NCI-H2227 (cell line): ENCODE measurements around the gene ASB9.
"Not testable (repeated sequence)": the region's sequence is repeated elsewhere in the genome, so short reads cannot be mapped to it uniquely, and the experiment has no call there.

Source experiments
- DNase-seq: peaks from one replicate; lab custom pipeline; 2025; ENCODE audit not compliant: unreplicated experiment; lab: John Stamatoyannopoulos, UW

Gene ASB9, protein sequence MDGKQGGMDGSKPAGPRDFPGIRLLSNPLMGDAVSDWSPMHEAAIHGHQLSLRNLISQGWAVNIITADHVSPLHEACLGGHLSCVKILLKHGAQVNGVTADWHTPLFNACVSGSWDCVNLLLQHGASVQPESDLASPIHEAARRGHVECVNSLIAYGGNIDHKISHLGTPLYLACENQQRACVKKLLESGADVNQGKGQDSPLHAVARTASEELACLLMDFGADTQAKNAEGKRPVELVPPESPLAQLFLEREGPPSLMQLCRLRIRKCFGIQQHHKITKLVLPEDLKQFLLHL

DNA sequence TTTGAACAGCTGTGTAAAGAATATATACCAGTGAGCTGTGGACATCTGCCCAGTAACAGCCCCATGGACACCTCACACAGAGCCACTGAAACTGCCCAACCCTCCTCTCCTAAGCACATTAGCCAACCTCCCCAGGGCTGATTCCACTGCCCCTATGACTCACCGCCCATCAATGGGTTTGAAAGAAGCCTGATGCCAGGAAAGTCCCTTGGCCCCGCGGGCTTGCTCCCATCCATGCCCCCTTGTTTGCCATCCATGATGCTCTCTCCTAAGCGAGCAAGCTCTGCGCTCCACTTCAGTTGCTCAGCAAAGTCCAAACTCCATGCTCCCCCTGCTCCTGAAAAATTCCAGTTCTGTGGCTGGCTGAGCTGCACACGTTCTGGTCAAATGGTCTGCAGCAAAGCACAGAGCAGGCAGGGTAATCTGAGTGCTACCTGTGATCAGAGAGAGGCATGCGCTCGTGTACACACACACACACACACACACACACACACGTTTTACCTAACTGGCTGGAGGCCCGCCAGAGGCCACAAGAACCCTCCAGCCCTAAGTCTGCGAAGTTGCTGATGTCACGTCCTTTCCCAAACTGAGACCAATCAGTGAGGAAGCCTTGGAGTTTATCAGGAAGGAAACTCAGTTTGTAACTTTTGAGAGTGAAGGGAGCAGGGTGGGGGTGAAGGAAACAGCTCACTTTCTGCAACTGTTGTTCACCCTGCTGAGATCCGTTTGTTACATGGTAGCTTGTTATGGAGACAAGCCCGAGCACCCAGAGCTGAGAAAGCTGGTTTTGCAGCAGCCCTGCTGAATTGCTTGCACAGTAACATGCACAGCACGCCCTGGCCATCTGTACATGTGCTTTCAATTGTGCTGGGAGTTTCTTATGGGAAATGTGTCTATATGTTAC is at the start of gene ASB9:
TSS of gene ASB9 (minus strand) at position 466 of the 904 bp plus-strand sequence. CDS start at position 257, 209 bp downstream.
- peak; percentile 7 for DNase-seq

DNA sequence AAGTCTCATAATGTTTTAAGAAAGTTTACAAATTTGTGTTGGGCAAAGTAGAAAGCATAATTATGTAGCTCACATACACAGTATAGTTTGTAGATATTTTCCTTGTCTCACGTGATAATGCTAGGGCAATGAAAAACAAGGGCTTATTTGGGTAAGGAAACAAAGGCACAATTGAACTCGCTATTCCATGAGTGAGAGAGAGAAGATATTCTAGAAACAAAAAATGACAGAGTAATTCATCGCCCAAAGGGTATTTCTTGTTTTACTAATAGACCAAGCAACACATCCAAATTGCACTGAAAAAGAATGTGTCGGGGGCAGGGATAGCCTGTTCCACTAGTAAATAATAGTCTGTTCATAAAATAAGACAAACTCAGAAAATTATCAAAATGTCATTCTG is 49.2 kb upstream of the ASB9 start:
- no peak for DNase-seq

DNA sequence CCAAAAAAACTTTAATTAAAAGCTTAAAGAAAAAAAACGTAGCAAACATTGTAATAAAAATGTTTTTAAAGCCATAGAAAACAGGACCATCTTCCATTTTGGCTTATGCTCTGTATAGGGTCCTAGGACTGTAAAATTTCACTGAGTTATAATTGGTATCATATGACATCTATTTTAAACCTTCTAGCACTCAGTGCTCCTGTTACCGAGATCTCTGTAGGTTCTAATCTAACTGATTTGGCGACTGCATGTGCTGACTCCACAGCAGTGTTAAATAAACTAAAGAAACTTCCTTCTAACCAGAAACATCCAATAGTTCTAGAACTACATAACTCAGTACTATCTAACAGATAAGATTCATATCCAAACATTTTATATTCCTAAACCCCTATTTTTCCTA is 45.6 kb upstream of the ASB9 start, which contains the start of gene ASB11:
TSS of gene ASB11 (minus strand) at position 132 of the 400 bp plus-strand sequence. CDS start at position 97, 35 bp downstream.
- no peak for DNase-seq

DNA sequence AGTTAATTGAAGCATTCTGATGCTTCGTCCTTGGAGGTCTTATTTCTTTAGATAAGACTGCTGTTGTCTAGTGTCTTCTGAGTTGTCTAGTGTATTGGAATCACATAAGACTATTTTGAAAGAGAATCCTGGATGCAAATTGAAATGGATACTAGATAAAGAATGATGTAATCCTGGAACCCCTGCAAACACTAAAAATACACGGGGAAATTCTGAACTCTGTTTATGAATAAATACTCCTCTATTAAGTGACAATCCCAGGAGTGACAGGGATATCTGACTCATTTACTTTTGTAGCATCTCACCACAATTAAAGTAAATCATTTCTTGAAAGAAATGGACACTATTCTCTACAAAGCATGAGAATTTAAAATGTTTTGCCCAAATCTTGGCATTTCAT is 44.6 kb upstream of the ASB9 start:
- no peak for DNase-seq

DNA sequence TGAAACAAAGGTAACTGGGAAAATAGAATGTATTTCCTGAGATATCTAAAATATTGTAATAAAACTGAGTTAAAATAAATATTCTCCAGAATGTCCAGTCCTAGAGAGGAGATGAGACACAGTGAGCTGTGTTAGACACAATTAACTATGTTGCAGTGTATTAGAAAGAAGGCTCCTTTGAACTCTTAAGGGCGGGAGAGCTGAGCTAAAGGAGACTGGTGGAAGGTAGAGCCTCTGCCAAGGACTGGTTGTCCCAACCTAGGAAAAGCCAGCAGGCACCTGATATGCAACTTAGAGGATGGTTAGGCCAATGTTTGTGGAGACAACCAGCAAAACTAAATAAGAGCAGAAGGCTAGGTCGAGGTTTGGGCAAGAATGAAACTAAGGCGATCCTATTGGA is 41.2 kb upstream of the ASB9 start:
- no peak for DNase-seq

DNA sequence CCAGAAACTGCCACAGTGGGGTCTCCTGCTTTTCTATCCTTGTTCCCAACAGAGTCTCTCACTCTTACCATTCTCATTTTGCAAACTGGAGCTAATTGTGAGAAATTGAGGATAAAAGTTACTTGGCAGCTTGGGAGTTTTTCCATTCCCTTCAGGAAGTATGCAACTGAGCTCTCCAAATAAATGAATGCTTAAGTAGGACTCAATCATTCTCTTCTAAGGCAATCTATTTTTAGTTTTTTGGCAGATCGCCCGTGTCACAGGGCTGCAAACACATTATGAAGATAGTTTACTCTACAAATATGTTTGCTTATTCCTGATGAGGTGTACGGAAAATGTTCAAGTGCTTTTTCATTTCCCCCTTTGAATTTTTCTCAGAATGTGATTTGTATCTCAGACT is 40.2 kb upstream of the ASB9 start:
- peak; percentile 5 for DNase-seq

DNA sequence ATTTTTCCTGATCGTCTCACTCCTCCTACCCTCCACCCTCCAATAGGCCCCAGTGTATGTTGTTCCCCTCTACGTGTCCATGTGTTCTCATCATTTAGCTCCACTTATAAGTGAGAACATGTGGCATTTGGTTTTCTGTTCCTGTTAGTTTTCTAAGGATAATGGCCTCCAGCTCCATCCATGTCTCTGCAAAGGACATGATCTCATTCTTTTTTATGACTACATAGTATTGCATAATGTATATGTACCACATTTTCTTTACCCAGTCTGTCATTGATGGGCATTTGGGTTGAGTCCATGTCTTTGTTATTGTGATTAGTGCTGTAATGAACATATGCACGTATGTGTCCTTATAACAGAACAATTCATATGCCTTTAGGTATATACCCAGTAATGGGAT is 36.0 kb upstream of the ASB9 start:
- not testable (repeated sequence) for DNase-seq

DNA sequence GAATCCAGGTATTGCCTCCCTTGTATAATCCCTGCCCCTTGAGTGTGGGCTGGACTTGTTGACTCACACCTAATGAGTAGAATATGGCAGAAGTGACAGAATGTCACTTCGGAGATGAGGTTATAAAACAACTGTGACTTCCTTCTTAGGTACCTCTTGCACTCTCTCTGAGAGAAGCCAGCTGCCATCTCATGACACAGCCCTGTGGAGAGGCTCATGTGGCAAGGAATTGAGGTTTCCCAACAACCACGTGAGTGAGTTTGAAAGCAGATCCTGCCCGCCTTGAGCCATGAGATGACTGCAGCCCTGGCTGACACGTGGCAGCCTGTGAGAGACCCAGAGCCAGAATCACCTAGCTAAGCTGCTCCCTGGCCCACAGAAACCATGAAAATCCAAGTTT is 32.0 kb upstream of the ASB9 start:
- no peak for DNase-seq

DNA sequence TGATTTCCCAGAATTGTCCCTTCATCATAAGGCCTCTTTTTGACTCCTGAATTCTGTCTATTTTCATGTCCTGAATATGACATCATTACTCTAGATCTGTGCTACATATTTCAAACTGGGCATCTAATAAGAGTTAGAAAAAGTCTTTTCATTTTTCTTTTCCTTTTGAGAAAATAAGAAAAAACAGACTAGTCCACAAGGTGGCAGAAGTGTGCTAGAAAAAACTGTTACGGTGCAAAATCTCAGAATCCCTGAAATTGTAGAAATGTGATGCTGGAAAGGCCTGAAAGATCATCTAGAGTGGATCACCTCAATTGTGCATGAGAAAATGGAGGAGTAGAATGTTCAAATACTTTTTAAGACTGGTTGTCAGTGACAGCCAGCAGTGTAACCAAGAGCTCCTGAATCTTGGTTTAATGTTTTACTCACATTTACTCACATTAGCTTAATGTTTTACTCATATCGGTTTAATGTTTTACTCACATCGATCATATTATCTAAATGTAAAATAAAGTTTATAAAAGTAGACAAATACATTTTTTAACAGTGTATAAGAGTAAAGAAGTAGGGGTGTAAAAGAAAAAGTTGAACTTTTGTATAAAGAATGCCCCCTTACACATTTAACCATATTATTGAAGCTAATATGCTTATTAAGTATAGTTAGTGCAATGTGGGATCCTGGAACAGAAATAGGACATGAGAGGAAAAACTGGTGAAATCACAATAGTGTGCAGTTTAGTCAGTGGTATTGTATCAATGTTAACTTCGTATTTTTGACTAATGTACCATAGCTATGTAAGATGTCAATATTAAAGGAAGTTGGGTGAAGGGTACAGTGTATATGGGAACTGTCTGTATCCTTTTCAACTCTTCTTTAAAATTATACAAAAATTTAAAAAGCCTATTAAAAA is 30.3 kb upstream of the ASB9 start:
- peak; percentile 39 for DNase-seq

DNA sequence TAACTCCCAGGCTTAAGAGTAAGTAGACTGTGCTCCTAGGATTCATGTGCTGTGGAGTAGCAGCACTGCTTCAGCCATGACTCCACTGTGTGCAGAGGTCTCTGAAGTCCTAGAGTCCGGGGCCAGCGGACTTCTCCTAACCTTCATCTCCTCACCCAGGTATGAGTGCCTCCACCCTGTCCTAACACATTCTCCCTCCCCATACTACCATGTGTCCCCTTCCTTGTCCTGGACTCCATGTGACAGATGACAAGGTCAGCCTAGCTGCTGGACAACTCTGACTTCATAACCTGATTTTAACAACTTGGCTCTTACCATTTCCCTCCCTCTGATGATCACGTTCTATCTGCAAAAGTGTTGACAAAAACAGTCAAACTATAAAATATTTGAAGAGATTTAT is 28.9 kb upstream of the ASB9 start:
- DNase-seq = no peak

DNA sequence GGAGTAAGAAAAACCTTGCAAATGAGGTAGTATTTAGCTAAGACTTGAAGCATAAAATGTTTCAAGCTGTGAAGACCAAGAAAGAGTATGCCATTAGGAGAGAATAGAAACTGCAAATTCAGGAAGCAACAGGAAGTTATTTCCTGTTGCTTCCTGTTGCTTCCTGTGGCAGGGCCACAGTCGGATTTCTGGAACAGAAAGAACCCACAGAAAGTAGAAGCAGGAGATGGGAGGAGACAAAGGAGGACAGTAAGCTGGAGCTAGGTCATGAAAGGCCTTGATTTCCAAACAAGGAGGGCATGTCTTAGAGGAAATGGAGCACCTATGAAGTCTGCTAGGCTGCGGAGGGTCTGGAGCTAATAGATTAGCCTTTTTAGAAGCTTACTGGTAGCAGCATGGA is 28.3 kb upstream of the ASB9 start:
- DNase-seq = no peak

DNA sequence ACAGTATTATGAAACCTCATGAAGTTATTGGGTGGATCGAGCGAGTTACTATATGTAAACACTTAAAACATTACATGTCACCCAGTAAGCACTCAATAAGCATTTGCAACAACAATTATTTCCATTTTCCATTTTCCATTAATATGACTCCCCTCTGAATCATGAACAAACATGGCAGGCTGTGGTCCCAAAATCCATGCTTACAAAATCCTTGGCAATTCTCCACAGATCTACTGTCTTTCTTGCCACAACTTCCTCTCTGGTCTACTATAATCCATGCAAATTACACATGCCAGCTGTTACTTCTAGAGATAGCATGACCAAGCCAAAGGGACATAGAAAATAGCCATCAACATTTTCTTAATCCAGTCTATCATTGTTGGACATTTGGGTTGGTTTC is 23.6 kb upstream of the ASB9 start:
- DNase-seq = no peak

DNA sequence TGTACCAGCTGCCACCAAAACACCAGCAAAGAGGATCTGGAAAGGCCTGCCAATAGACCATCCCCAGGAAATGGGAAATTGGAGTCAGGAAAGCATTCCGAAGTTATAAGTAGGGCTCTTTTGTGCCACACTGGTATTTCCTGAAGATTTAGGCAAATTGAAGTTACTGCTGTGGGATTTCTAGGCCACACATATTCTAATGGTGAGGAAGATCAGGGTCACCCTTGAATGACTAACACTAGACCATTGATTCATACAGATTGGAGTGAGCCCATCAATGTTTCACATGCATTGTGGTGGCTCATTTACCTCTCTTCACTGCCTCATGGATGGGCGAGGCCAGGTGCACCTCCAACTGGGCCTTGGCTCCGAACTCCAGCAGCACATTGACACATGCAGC is 23.0 kb upstream of the ASB9 start:
- no peak for DNase-seq

DNA sequence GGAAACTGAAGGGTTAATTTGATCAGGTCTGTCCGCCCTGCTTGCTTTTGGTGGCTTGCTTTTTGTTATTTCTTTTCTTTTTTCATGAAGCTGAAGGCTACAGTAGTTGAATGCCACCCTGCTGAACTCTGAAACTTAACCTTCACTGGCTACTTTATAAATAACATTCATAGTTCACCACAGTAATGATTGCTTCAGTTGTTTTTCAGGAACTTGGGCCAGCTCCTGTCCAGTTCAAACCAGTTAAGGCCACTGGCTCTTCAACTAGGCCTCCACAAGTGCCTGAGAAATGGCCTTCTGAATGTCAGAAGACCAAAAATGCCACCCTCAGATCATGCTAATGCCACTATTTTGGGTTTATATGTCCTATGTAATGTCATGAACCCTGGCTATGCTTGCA is 7.7 kb upstream of the ASB9 start:
- DNase-seq = no peak

DNA sequence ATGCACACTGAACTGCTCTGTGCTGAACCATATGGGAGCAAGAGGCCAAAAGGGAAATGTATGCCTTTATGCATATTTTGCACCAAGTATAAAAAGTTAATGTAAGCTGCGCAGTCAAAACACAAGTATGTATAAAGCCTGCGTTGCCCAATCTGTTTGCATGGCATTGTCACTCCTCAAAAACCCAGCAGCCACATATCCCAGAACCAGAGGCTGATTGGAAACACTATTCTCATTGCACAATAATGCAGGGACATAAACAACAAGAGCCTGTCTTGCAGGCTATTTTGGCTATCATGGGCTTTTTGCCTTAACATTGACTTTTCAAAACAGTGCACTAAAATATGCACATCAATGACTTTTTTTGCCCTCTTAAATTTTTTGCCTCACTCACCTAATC is 5.1 kb upstream of the ASB9 start:
- no peak for DNase-seq

DNA sequence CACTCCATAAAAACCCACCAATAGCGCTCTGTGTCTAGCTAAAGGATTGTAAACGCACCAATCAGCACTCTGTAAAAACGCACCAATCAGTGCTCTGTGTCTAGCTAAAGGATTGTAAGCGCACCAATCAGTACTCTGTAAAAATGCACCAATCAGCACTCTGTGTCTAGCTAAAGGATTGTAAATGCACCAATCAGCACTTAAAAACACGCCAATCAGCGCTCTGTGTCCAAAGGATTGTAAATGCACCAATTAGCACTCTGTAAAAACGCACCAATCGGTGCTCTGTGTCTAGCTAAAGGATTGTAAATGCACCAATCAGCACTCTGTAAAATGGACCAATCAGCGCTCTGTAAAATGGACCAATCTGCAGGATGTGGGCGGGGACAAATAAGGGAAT is 3.4 kb upstream of the ASB9 start:
- DNase-seq = not testable (repeated sequence)

DNA sequence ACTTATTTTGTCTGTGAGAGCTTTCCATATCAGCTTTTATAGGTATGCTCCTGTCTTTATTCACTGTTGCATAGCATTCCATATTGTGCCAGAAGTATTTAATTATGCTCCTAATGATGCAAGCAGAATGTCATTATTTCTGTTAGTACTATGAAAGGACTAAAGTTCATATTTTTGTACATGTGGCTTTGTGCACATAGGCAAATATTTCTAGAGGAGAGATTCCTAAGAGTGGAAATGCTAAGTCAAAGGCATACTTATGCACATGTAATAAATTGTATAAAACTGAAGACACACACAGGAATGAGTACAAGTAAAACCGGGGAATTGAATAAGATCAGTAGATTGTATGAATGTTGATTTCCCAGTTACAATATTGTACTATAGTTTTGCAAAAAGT is 1.9 kb upstream of the ASB9 start:
- DNase-seq = no peak

DNA sequence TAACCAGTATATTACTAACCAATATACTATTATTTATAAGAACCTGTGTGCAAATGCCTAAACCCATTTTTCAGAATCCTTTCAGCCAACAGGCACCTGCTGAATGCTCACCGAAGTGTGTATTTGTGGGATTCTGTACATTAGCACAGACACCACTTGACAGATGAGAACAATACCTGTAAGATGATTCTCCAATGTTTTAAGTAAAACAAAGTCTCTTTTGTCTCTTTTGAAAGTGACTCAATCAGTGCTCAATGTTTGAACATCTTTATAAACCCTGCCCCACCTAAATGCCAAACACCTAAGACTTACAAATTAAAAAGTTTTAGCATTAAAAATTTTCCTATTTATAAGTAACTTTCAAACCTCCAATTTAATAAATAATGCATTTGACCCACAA is 763 bp downstream of the ASB9 start:
- DNase-seq = no peak

DNA sequence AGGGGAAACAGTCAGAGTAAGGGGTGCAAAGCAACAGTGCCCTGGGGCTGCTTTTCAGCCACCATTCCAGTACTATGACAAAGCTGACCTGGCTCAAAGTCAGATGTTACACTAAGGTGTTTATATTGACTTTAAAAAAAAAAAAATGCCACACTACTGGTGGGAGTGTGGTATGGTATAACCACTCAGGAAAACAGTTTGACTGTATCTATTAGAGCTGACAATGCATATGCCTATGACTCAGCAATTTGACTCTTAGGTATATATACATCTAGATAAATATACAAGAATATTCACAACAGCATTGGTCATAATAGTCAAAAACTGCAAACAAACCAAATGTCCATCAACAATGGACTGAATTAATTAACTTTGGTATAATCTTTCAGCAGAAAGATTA is 15.0 kb downstream of the ASB9 start:
- no peak for DNase-seq

DNA sequence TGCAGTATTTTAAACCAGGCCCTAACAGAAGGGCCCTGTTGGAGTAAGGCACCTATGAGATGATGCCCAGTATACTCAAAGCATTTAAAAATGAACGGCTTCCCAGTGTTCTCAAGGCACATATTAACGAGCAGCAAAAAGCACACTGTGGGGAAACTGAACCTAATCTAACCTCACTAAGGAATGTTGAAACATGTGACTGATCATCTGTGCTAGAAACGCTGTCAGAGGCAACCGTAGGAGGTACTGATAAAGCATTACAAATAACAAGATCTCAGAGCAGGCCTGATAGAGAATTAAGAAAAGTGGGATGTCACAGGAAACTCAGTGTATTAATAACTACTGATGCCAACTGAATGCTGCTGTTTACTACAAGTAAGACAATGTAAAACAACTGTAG is 24.0 kb downstream of the ASB9 start:
- no peak for DNase-seq

DNA sequence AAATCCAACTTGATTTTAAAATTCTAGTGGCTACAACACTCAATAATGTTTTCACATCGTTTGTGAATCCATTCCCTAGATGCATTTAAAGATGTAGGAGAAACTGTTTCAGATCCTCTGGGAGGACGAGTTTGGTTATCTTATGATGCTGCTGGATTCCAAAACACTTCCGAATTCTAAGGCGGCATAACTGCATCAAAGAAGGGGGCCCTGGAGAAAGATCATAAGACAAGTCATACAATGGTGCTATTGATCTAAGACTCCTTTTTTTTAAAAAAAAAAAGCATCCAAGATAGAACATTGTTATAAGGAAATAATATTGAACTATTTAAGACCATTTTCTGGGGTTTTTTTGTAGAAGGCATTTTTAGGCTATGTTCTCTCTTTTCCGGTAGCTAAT is 25.5 kb downstream of the ASB9 start:
- DNase-seq = no peak
